HFFc6 (cell line): ENCODE data around the gene MAP1S. TPM values are rescaled to one million over a fixed set of nuclear protein-coding genes. Genes with fewer than 3 reads are reported as not detected.

Experiments
- DNase-seq: peaks from one replicate; pipeline ENCODE4 v3.0.0-alpha.2; 2018
- H3K27ac Mint-ChIP-seq: 2 replicates; pipeline ENCODE4 v1.8.0; 2020; ENCODE audit warnings: mild to moderate bottlenecking, mixed read lengths
- H3K27me3 Mint-ChIP-seq: 2 replicates; pipeline ENCODE4 v1.8.0; 2021; ENCODE audit warnings: mild to moderate bottlenecking, moderate library complexity, mixed read lengths; ENCODE audit not compliant: insufficient read depth
- H3K36me3 Mint-ChIP-seq: 2 replicates; pipeline ENCODE4 v1.8.0; 2021; ENCODE audit warnings: low read depth, mixed read lengths
- H3K4me1 Mint-ChIP-seq: 2 replicates; pipeline ENCODE4 v1.8.0; 2020; ENCODE audit warnings: low read depth, mixed read lengths
- H3K4me3 Mint-ChIP-seq: 2 replicates; pipeline ENCODE4 v1.8.0; 2020; ENCODE audit warnings: mild to moderate bottlenecking, moderate library complexity, mixed read lengths
- H3K9me3 Mint-ChIP-seq: 2 replicates; pipeline ENCODE4 v1.8.0; 2020; ENCODE audit warnings: mild to moderate bottlenecking, mixed read lengths
- CTCF ChIP-seq: fragments of 200-600 bp; sonication (generic); IDR thresholded peaks from 2 replicates; pipeline ENCODE4 v1.5.0; 2021; ENCODE audit warnings: antibody characterized with exemption, mild to moderate bottlenecking
- total RNA-seq, 6 experiments: library from RNA; stranded (reverse); fragmentation: NEBNext Ultra II Directional; extraction: Animal tissue kit (Norgen Biotek cat#: 25700); gene quantifications; 2 replicates in 1 of 6; 3 replicates in 5 of 6; pipeline ENCODE4 v1.2.3, GENCODE V29; 2021

MAP1S gene
- total RNA-seq, 6 experiments from 2014 or later = 56.0 to 77.9 (median 68.2) TPM

GRCh38 chr19:17722655-17723240, 3.5 kb downstream of the MAP1S start:
- Mint-ChIP-seq H3K4me3 (no peak overlapping the region), H3K36me3 (peaks cover 8% of the 10 kb centered on the region; the same call in 1 of the 2 replicates), H3K27ac (no peak overlapping the region), H3K9me3 (no peaks in the 10 kb centered on the region), H3K27me3 (no peaks in the 10 kb centered on the region; the same call in 1 of the 2 replicates), H3K4me1 (peaks cover 30% of the 10 kb centered on the region)
- no peak for DNase-seq
- TF ChIP-seq CTCF = no peak

GRCh38 chr19:17724655-17725054, 5.4 kb downstream of the MAP1S start:
- H3K4me3 Mint-ChIP-seq = no peak overlapping the region
- H3K27me3 Mint-ChIP-seq = no peaks in the 10 kb centered on the region; the same call in 1 of the 2 replicates
- H3K4me1 Mint-ChIP-seq = peaks cover 23% of the 10 kb centered on the region
- no peak overlapping the region for H3K27ac Mint-ChIP-seq
- no peak for TF ChIP-seq CTCF
- peaks cover 8% of the 10 kb centered on the region; the same call in 1 of the 2 replicates for H3K36me3 Mint-ChIP-seq
- H3K9me3 Mint-ChIP-seq = no peaks in the 10 kb centered on the region
- DNase-seq = no peak

GRCh38 chr19:17725422-17726078, 6.3 kb downstream of the MAP1S start:
- Mint-ChIP-seq H3K4me3 (no peak overlapping the region), H3K27me3 (no peaks in the 10 kb centered on the region; the same call in 1 of the 2 replicates), H3K27ac (no peak overlapping the region), H3K4me1 (peaks cover 16% of the 10 kb centered on the region), H3K9me3 (no peaks in the 10 kb centered on the region), H3K36me3 (peaks cover 13% of the 10 kb centered on the region)
- peak; percentile 63 for TF ChIP-seq CTCF
- DNase-seq = no peak

- Mint-ChIP-seq H3K27me3 (no peaks in the 10 kb centered on the region; the same call in 1 of the 2 replicates), H3K9me3 (no peaks in the 10 kb centered on the region), H3K4me3 (no peak overlapping the region), H3K4me1 (peaks cover 12% of the 10 kb centered on the region), H3K27ac (no peak overlapping the region), H3K36me3 (peaks cover 19% of the 10 kb centered on the region)
- peak; percentile 22; the same call in 1 of the 2 replicates for TF ChIP-seq CTCF
- DNase-seq = no peak
Observed at GRCh38 chr19:17726136-17726741, 7.0 kb downstream of the MAP1S start.

- H3K4me3 Mint-ChIP-seq = no peak overlapping the region
- no peak for TF ChIP-seq CTCF
- H3K27me3 Mint-ChIP-seq = no peaks in the 10 kb centered on the region; the same call in 1 of the 2 replicates
- H3K4me1 Mint-ChIP-seq = peaks cover 10% of the 10 kb centered on the region
- H3K9me3 Mint-ChIP-seq = no peaks in the 10 kb centered on the region
- H3K36me3 Mint-ChIP-seq = peaks cover 23% of the 10 kb centered on the region
- no peak for DNase-seq
- no peak overlapping the region for H3K27ac Mint-ChIP-seq
Observed at GRCh38 chr19:17726964-17727773, 7.9 kb downstream of the MAP1S start.
